ENCODE results near the gene OLIG1. TPM values are rescaled to one million over a fixed set of nuclear protein-coding genes. Genes with fewer than 3 reads are reported as not detected.

OLIG1 gene
- total RNA-seq, 2 experiments from 2014 or later, result not detected

DNA sequence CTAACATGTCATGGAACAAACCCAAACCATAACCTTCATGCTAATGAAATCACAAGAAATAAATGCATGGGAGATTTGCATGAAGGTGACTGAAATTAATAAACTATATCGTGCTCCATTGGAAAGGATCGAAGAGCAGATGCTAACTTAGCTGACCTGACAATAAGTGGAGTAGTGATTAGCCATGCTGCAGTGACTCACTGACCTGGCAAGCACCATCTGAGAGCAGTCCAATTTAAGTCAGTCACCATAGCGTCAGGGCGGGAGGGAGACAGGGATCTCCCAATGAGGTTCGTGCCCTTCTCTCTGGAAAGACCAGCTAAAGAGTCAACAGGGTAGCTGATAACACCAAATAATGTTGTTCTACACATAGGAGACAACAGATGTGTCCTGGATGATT lies 22.7 kb upstream of the OLIG1 start:
- ChIA-PET POLR2A (no interaction called here), CTCF (no interaction called here)
- peaks cover 17 to 21% of the 10 kb centered on the region in 2 experiments for H3K27me3 ChIP-seq (ENCODE audit: control insufficient read depth in 1 of 2, insufficient read depth in 2 of 2, low read length in 2 of 2)
- H3K4me3 Mint-ChIP-seq, result no peak overlapping the region
- no peaks in the 10 kb centered on the region for H3K4me1 Mint-ChIP-seq (ENCODE audit: low read depth)
- no peaks in the 10 kb centered on the region for H3K4me1 ChIP-seq (ENCODE audit: insufficient read depth, low read length)
- intact Hi-C loops (cut with DNase I, micrococcal nuclease), result no loop called here
- H3K36me3 Mint-ChIP-seq (ENCODE audit: low read depth), result no peaks in the 10 kb centered on the region
- H3K27ac Mint-ChIP-seq, result no peak overlapping the region
- H3K27ac ChIP-seq (ENCODE audit: low read depth in 1 of 2, low read length in 2 of 2), result no peak overlapping the region
- H3K9me3 ChIP-seq (ENCODE audit: control insufficient read depth in 1 of 2, insufficient read depth in 1 of 2, low read length in 2 of 2), result no peaks in the 10 kb centered on the region
- no peaks in the 10 kb centered on the region for H3K9me3 Mint-ChIP-seq
- ATAC-seq (ENCODE audit: poor library complexity), result no peak
- TF ChIP-seq, protein P1, sequence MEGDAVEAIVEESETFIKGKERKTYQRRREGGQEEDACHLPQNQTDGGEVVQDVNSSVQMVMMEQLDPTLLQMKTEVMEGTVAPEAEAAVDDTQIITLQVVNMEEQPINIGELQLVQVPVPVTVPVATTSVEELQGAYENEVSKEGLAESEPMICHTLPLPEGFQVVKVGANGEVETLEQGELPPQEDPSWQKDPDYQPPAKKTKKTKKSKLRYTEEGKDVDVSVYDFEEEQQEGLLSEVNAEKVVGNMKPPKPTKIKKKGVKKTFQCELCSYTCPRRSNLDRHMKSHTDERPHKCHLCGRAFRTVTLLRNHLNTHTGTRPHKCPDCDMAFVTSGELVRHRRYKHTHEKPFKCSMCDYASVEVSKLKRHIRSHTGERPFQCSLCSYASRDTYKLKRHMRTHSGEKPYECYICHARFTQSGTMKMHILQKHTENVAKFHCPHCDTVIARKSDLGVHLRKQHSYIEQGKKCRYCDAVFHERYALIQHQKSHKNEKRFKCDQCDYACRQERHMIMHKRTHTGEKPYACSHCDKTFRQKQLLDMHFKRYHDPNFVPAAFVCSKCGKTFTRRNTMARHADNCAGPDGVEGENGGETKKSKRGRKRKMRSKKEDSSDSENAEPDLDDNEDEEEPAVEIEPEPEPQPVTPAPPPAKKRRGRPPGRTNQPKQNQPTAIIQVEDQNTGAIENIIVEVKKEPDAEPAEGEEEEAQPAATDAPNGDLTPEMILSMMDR (IDR thresholded peaks at IDR 0.05), result no peak
- H3K4me3 ChIP-seq (ENCODE audit: low read length), result no peak overlapping the region
- DNase-seq, result no peak
- peaks cover 59% of the 10 kb centered on the region for H3K27me3 Mint-ChIP-seq
- no peaks in the 10 kb centered on the region for H3K36me3 ChIP-seq (ENCODE audit: insufficient read depth, low read length)

DNA sequence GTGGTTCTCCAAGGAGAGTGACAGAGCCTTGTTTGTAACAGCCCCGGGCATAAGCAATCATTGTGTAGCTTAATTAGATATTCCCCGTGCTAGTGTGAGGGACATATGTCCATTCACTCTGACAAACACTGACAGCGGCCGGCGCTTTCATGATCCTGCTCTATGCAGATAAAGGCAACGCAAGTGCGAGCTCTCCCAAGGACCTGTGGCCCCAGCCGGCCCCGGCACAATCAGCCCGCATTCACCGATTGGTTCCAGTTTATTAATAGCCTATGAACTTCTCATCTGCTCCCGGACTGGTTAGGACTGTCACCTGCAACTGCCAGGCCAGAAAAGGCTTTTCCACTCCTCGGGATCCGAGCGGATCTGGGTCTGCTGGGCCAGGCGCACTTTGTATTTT lies 18.0 kb upstream of the OLIG1 start:
- no peak for ATAC-seq (ENCODE audit: poor library complexity)
- Histone ChIP-seq H3K36me3 (ENCODE audit: insufficient read depth, low read length) (no peaks in the 10 kb centered on the region), H3K27ac (ENCODE audit: low read depth in 1 of 2, low read length in 2 of 2) (no peak overlapping the region), H3K4me1 (ENCODE audit: insufficient read depth, low read length) (no peaks in the 10 kb centered on the region), H3K4me3 (ENCODE audit: low read length) (no peak overlapping the region), H3K9me3 (ENCODE audit: control insufficient read depth in 1 of 2, insufficient read depth in 1 of 2, low read length in 2 of 2) (no peaks in the 10 kb centered on the region), H3K27me3 (ENCODE audit: control insufficient read depth in 1 of 2, insufficient read depth in 2 of 2, low read length in 2 of 2) (peaks cover 5 to 6% of the 10 kb centered on the region in 2 experiments)
- intact Hi-C loops (cut with DNase I, micrococcal nuclease), result no loop called here
- no peaks in the 10 kb centered on the region for H3K4me1 Mint-ChIP-seq (ENCODE audit: low read depth)
- H3K36me3 Mint-ChIP-seq (ENCODE audit: low read depth), result no peaks in the 10 kb centered on the region
- H3K27ac Mint-ChIP-seq, result no peak overlapping the region
- TF ChIP-seq, protein P1 (IDR thresholded peaks at IDR 0.05), result no peak
- H3K9me3 Mint-ChIP-seq, result no peaks in the 10 kb centered on the region
- no peak overlapping the region for H3K4me3 Mint-ChIP-seq
- H3K27me3 Mint-ChIP-seq, result peaks cover 20% of the 10 kb centered on the region
- ChIA-PET CTCF (no interaction called here), POLR2A (no interaction called here)
- DNase-seq, result no peak

DNA sequence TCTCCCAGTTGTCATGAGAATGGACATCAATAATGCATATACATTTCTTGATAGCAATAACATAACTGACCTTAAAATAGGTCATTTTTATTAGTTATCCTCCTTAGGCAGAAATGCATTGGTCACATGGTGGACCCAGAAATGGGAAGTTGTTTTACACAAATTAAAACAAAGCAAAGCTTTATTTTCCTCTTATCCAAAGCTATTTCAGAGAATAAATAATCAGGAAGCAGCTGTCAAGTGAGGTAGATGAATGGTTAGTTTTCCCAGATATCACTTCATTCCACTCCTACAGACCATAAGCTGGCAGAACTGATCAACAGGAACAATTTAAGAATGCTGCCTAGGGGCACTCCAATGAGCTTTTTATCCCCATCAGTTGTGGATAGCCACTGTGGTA lies 16.0 kb upstream of the OLIG1 start:
- Histone ChIP-seq H3K9me3 (ENCODE audit: control insufficient read depth in 1 of 2, insufficient read depth in 1 of 2, low read length in 2 of 2) (no peaks in the 10 kb centered on the region), H3K4me3 (ENCODE audit: low read length) (no peak overlapping the region), H3K4me1 (ENCODE audit: insufficient read depth, low read length) (peaks cover 3% of the 10 kb centered on the region), H3K36me3 (ENCODE audit: insufficient read depth, low read length) (no peaks in the 10 kb centered on the region), H3K27ac (ENCODE audit: low read depth in 1 of 2, low read length in 2 of 2) (no peak overlapping the region), H3K27me3 (ENCODE audit: control insufficient read depth in 1 of 2, insufficient read depth in 2 of 2, low read length in 2 of 2) (no peaks in the 10 kb centered on the region)
- H3K36me3 Mint-ChIP-seq (ENCODE audit: low read depth), result no peaks in the 10 kb centered on the region
- TF ChIP-seq, protein P1 (IDR thresholded peaks at IDR 0.05), result no peak
- no peak overlapping the region for H3K27ac Mint-ChIP-seq
- H3K4me3 Mint-ChIP-seq, result no peak overlapping the region
- no peaks in the 10 kb centered on the region for H3K9me3 Mint-ChIP-seq
- ChIA-PET CTCF (no interaction called here), POLR2A (no interaction called here)
- DNase-seq (no peak), ATAC-seq (ENCODE audit: poor library complexity) (no peak)
- peaks cover 7% of the 10 kb centered on the region for H3K27me3 Mint-ChIP-seq
- intact Hi-C loops (cut with DNase I, micrococcal nuclease), result no loop called here
- H3K4me1 Mint-ChIP-seq (ENCODE audit: low read depth), result no peaks in the 10 kb centered on the region

Measured in CD4-positive, alpha-beta T cell (primary cell).